HepG2 (cell line): ENCODE data around the gene PPA2. TPM values are rescaled to one million over a fixed set of nuclear protein-coding genes. Genes with fewer than 3 reads are reported as not detected.

Experiments
- ADNP ChIP-seq: sonication (generic); formaldehyde crosslinking; IDR thresholded peaks from 2 replicates; pipeline ENCODE4 v1.4.0; 2020; ENCODE audit warnings: missing genetic modification reagents
- ATAD3A ChIP-seq: sonication (generic); formaldehyde crosslinking; IDR thresholded peaks from 2 replicates; pipeline ENCODE4 v1.4.0; 2020; ENCODE audit warnings: missing genetic modification reagents
- BCLAF1 ChIP-seq: fragments of 450-650 bp; IDR thresholded peaks from 2 replicates; pipeline ENCODE4 v1.6.1; 2017; ENCODE audit warnings: mild to moderate bottlenecking
- CENPX ChIP-seq: sonication (generic); formaldehyde crosslinking; IDR thresholded peaks from 2 replicates; pipeline ENCODE4 v1.9.0; 2021; ENCODE audit warnings: mild to moderate bottlenecking, missing genetic modification reagents, moderate library complexity
- E2F5 ChIP-seq: sonication (generic); formaldehyde crosslinking; conservative IDR thresholded peaks from 2 replicates; pipeline ENCODE4 v1.4.0; 2020; ENCODE audit warnings: missing genetic modification reagents
- FOXA1 ChIP-seq, 2 experiments: fragments of 450-650 bp in 1 of 2; sonication (generic) in 1 of 2; formaldehyde crosslinking in 1 of 2; IDR thresholded peaks; 2 replicates each; pipeline versions ENCODE4 v1.4.0 to v1.6.1; 2016 to 2020; ENCODE audit warnings: missing genetic modification reagents in 1 of 2
- HMGA1 ChIP-seq: sonication (generic); formaldehyde crosslinking; conservative IDR thresholded peaks from 2 replicates; pipeline ENCODE4 v1.4.0; 2020; ENCODE audit warnings: missing genetic modification reagents
- HOXA5 ChIP-seq: sonication (generic); formaldehyde crosslinking; IDR thresholded peaks from 2 replicates; pipeline ENCODE4 v1.4.0; 2020; ENCODE audit warnings: missing genetic modification reagents
- MATR3 ChIP-seq: sonication (generic); formaldehyde crosslinking; IDR thresholded peaks from 2 replicates; pipeline ENCODE4 v1.4.0; 2020; ENCODE audit warnings: missing genetic modification reagents
- NR0B2 ChIP-seq: sonication (generic); formaldehyde crosslinking; IDR thresholded peaks from 2 replicates; pipeline ENCODE4 v1.4.0; 2020; ENCODE audit warnings: mild to moderate bottlenecking, missing genetic modification reagents
- POLR2AphosphoS2 ChIP-seq: IDR thresholded peaks from 2 replicates; pipeline ENCODE4 v1.6.1; 2011; ENCODE audit warnings: low read depth, low read length, improper control_type of control experiment
- SNRNP70 ChIP-seq: fragments of 200-400 bp; formaldehyde crosslinking; IDR thresholded peaks from 2 replicates; pipeline ENCODE4 v1.6.1; 2017; ENCODE audit warnings: mild to moderate bottlenecking, low read depth, low read length, moderate library complexity
- TGIF2 ChIP-seq: IDR thresholded peaks from 2 replicates; pipeline ENCODE4 v1.6.1; 2016; ENCODE audit warnings: control low read depth, missing compliant biosample characterization
- USF2 ChIP-seq, 2 experiments: sonication (generic) in 1 of 2; formaldehyde crosslinking in 1 of 2; IDR thresholded peaks; 2 replicates each; pipeline versions ENCODE4 v1.5.1 to v1.6.1; 2011 to 2020; ENCODE audit warnings: borderline replicate concordance in 1 of 2, low read depth in 1 of 2, low read length in 1 of 2, mild to moderate bottlenecking in 1 of 2, missing genetic modification reagents in 1 of 2, moderate library complexity in 1 of 2
- ZMAT3 ChIP-seq: sonication (generic); formaldehyde crosslinking; conservative IDR thresholded peaks from 2 replicates; pipeline ENCODE4 v1.7.0; 2021; ENCODE audit warnings: missing genetic modification reagents
- ZNF326 ChIP-seq: sonication (generic); formaldehyde crosslinking; IDR thresholded peaks from 2 replicates; pipeline ENCODE4 v1.4.0; 2020; ENCODE audit warnings: missing genetic modification reagents, borderline replicate concordance
- ZNF34 ChIP-seq: sonication (generic); formaldehyde crosslinking; IDR thresholded peaks from 2 replicates; pipeline ENCODE4 v1.4.0; 2020; ENCODE audit warnings: mild to moderate bottlenecking, missing genetic modification reagents, borderline replicate concordance
- ZNF354B ChIP-seq: sonication (generic); formaldehyde crosslinking; IDR thresholded peaks from 2 replicates; pipeline ENCODE4 v1.8.0; 2022; ENCODE audit warnings: mild to moderate bottlenecking, missing genetic modification reagents
- ZNF616 ChIP-seq: sonication (generic); formaldehyde crosslinking; IDR thresholded peaks from 2 replicates; pipeline ENCODE4 v1.5.0; 2020; ENCODE audit warnings: low read depth, mild to moderate bottlenecking, missing genetic modification reagents
- ZNF691 ChIP-seq: sonication (generic); formaldehyde crosslinking; IDR thresholded peaks from 2 replicates; pipeline ENCODE4 v1.4.0; 2020; ENCODE audit warnings: missing genetic modification reagents, low read depth, mild to moderate bottlenecking, borderline replicate concordance
- polyA plus RNA-seq, 8 experiments: library from polyadenylated mRNA; depleted of rRNA in 3 of 8; stranded (reverse) in 7 of 8; unstranded in 1 of 8; fragments of >200 nt; fragmentation: Illumina TruSeq in 4 of 8; extraction: Trizol in 4 of 8; gene quantifications; 2 replicates each; pipeline versions ENCODE4 v1.2.1 to v1.2.3, GENCODE V29; 2011 to 2016; ENCODE audit warnings: low read depth in 4 of 8, missing spikeins in 1 of 8, mixed read lengths in 1 of 8; ENCODE audit not compliant: insufficient read depth in 1 of 8
- total RNA-seq, 5 experiments: library from RNA; depleted of rRNA; stranded (reverse); fragments of >200 nt; fragmentation: Illumina TruSeq; extraction: Trizol; gene quantifications; 2 replicates each; pipeline ENCODE4 v1.2.3, GENCODE V29; 2016; ENCODE audit warnings: low read depth in 1 of 5

PPA2 gene
- total and polyA plus RNA-seq, 2 of the 13 experiments (the other 11 are each of a cell fraction or from before 2014, with no cell fraction given), result 44.2 to 70.6 TPM

- TF ChIP-seq USF2 (IDR thresholded peaks at IDR 0.05; ENCODE audit: low read depth, low read length) (no peak), USF2 (CRISPR knock-in tag; IDR thresholded peaks at IDR 0.05; ENCODE audit: borderline replicate concordance) (no peak), ZNF354B (CRISPR knock-in tag) (no peak; the same call in 1 of the 2 replicates), ATAD3A (CRISPR knock-in tag) (no peak), ZNF616 (CRISPR knock-in tag) (0 out of 2 replicates have a peak, but pooled peaks have one; percentile 50), SNRNP70 (no peak), ADNP (CRISPR knock-in tag) (no peak), TGIF2 (CRISPR knock-in tag) (peak; percentile 84; the same call in 1 of the 2 replicates), ZNF326 (CRISPR knock-in tag) (no peak), ZMAT3 (CRISPR knock-in tag) (peak; percentile 93), CENPX (no peak), E2F5 (CRISPR knock-in tag) (no peak), BCLAF1 (no peak), HMGA1 (CRISPR knock-in tag) (no peak), MATR3 (CRISPR knock-in tag) (no peak), ZNF691 (CRISPR knock-in tag) (peak; percentile 16; the same call in 1 of the 2 replicates), NR0B2 (CRISPR knock-in tag) (peak; percentile 77), HOXA5 (CRISPR knock-in tag) (peak; percentile 87), FOXA1 (IDR thresholded peaks at IDR 0.05) (no peak), FOXA1 (CRISPR knock-in tag; IDR thresholded peaks at IDR 0.05) (no peak), ZNF34 (no peak), POLR2AphosphoS2 (no peak)
These were observed at the start of gene PPA2 (continued) for GRCh38 chr4:105473324-105474098.
